PC-3 (cell line): ENCODE measurements around the gene HSPB1.
"Not testable (repeated sequence)": the region's sequence is repeated elsewhere in the genome, so short reads cannot be mapped to it uniquely, and the experiment has no call there.

Experiments
- CTCF ChIP-seq: fragments of 300-600 bp; sonication (generic); conservative IDR thresholded peaks from 2 replicates; pipeline ENCODE4 v1.5.1; 2017; ENCODE audit warnings: antibody characterized with exemption, low read depth, mild to moderate bottlenecking, low read length
- EZH2 ChIP-seq: fragments of 300-600 bp; sonication (generic); IDR thresholded peaks from one replicate; pipeline ENCODE4 v1.6.1; 2017; ENCODE audit warnings: antibody characterized with exemption, mild to moderate bottlenecking, low read length; ENCODE audit not compliant: unreplicated experiment
- EZH2phosphoT487 ChIP-seq: fragments of 300-600 bp; sonication (generic); IDR thresholded peaks from 2 replicates; pipeline ENCODE4 v1.6.1; 2018; ENCODE audit warnings: mild to moderate bottlenecking, antibody characterized with exemption, low read length, borderline replicate concordance

DNA sequence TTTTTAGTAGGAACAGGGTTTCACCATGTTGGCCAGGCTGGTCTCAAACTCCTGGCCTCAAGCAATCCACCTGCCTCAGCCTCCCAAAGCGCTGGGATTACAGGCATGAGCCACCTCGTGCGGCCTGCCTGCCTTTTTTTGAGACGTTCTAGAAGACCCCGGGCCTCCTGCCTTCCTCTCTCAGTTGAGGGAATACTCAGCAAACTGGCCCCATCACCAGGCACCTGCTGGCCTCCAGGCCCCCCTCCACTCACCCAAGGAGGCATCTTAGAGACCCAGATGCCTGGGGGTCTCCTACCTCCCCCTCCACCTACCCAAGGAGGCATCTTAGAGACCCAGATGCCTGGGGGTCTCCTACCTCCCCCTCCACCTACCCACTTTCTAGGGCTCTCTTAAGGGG is 9.6 kb upstream of the HSPB1 start:
- TF ChIP-seq CTCF, EZH2phosphoT487, EZH2: not testable (repeated sequence)
